Middle frontal gyrus (tissue), 1 donor: Measurements from ENCODE around the gene KIF5C.

ENCODE experiments used
- DNase-seq: peaks from one replicate; pipeline ENCODE4 v3.0.0-alpha.2; 2015; ENCODE audit warnings: low spot score; ENCODE audit errors: extremely low spot score

KIF5C gene

GRCh38 chr2:149075105-149075504 lies 200.1 kb downstream of the KIF5C start:
- no peak for DNase-seq

DNA sequence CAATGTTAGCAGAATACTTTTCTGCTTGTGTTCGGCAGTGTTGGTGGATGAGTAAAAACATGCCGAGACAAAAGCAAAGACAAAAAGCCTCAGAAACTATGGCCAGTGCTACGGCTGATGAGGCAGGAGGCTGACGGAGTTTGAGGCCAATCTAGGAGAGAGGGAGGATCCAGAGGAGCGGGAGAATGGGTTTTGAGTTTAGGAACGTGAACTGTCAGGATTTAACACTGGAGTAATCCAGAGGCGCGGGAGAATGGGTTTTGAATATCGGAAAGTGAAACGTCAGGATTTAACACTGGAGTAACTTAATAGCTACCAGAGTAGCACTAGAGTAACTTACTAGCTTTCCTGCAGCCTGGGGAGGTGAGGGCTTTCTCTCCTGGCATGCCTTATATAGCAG lies 200.8 kb downstream of the KIF5C start:
- DNase-seq = no peak
